K562 (cell line): ENCODE measurements around the gene MICAL2. TPM values are rescaled to one million over a fixed set of nuclear protein-coding genes. Genes with fewer than 3 reads are reported as not detected.

Experiments
- CBX3 ChIP-seq, 2 experiments: IDR thresholded peaks; 1 replicate in 1 of 2; 2 replicates in 1 of 2; pipeline ENCODE4 v1.6.1; 2012; ENCODE audit warnings: inconsistent platforms in 2 of 2, low read length in 2 of 2, borderline replicate concordance in 1 of 2, control low read depth in 1 of 2
- DMBX1 ChIP-seq: fragments of 250-450 bp; sonication (Bioruptor Pico); IDR thresholded peaks from 2 replicates; pipeline ENCODE4 v1.8.0; 2022; ENCODE audit warnings: inconsistent platforms, mild to moderate bottlenecking, moderate library complexity, borderline replicate concordance
- ELF1 ChIP-seq: fragments of 200-800 bp; sonication (Bioruptor generic); IDR thresholded peaks from 2 replicates; pipeline ENCODE4 v1.6.1; 2016; ENCODE audit warnings: missing genetic modification characterization, missing compliant biosample characterization
- ERF ChIP-seq: fragments of 450-650 bp; formaldehyde crosslinking; IDR thresholded peaks from 2 replicates; pipeline ENCODE4 v1.4.0; 2020; ENCODE audit warnings: mild to moderate bottlenecking, mixed read lengths
- HSF4 ChIP-seq: fragments of 250-450 bp; sonication (Bioruptor Pico); IDR thresholded peaks from 2 replicates; pipeline ENCODE4 v2.1.2; 2022; ENCODE audit warnings: mild to moderate bottlenecking, moderate library complexity, borderline replicate concordance
- NCOA6 ChIP-seq: fragments of 450-650 bp; IDR thresholded peaks from 2 replicates; pipeline ENCODE4 v1.6.1; 2017; ENCODE audit warnings: mild to moderate bottlenecking
- NFIX ChIP-seq: fragments of 250-450 bp; sonication (Bioruptor Pico); IDR thresholded peaks from 2 replicates; pipeline ENCODE4 v1.4.0; 2020; ENCODE audit warnings: low read depth, mild to moderate bottlenecking, moderate library complexity
- RBM22 ChIP-seq: fragments of 200-400 bp; formaldehyde crosslinking; IDR thresholded peaks from 2 replicates; pipeline ENCODE4 v1.6.1; 2018; ENCODE audit warnings: low read length, low read depth; ENCODE audit not compliant: poor library complexity, severe bottlenecking
- ZKSCAN1 ChIP-seq: fragments of 150-350 bp; IDR thresholded peaks from 2 replicates; pipeline ENCODE4 v1.6.1; 2016; ENCODE audit warnings: low read depth, low read length
- ZNF134 ChIP-seq: fragments of 250-450 bp; sonication (Bioruptor Pico); conservative IDR thresholded peaks from 2 replicates; pipeline ENCODE4 v1.4.0; 2020
- ZNF175 ChIP-seq: fragments of 200-800 bp; sonication (Bioruptor generic); IDR thresholded peaks from 2 replicates; pipeline ENCODE4 v1.6.1; 2016; ENCODE audit warnings: low read depth, mild to moderate bottlenecking, missing genetic modification characterization, missing compliant biosample characterization
- ZNF444 ChIP-seq: fragments of 250-450 bp; sonication (Bioruptor Pico); IDR thresholded peaks from 2 replicates; pipeline ENCODE4 v1.4.0; 2020; ENCODE audit warnings: mild to moderate bottlenecking, moderate library complexity
- polyA plus RNA-seq, 8 experiments: library from polyadenylated mRNA; depleted of rRNA in 4 of 8; stranded (reverse) in 5 of 8; unstranded in 3 of 8; fragments of >200 nt; fragmentation: Nextera tagmentation in 2 of 8; fragmentation: Illumina TruSeq in 1 of 8; extraction: Ambion mirVana in 2 of 8; extraction: Trizol in 1 of 8; gene quantifications; 2 replicates each; pipeline versions ENCODE4 v1.2.1 to v1.2.3, GENCODE V29; 2011 to 2014; ENCODE audit warnings: inconsistent platforms in 1 of 8, missing spikeins in 1 of 8
- total RNA-seq, 7 experiments: library from RNA; depleted of rRNA in 6 of 7; stranded (reverse); fragments of >200 nt in 6 of 7; fragmentation: Illumina TruSeq in 2 of 7; extraction: Trizol in 2 of 7; gene quantifications; 2 replicates each; pipeline versions ENCODE4 v1.2.1 to v1.2.3, GENCODE V29; 2011 to 2021; ENCODE audit warnings: low replicate concordance in 1 of 7
- TF ChIP-seq, protein P1 (sequence below): fragments of 250-450 bp; sonication (Bioruptor Pico); IDR thresholded peaks from 2 replicates; pipeline ENCODE4 v1.4.0; 2020; ENCODE audit warnings: mild to moderate bottlenecking, moderate library complexity
- TF ChIP-seq, protein P2 (sequence below): fragments of 250-450 bp; sonication (Bioruptor Pico); IDR thresholded peaks from 2 replicates; pipeline ENCODE4 v1.4.0; 2020
- TF ChIP-seq, protein P3 (sequence below): fragments of 450-650 bp; formaldehyde crosslinking; IDR thresholded peaks from 2 replicates; pipeline ENCODE4 v1.4.0; 2020; ENCODE audit warnings: mild to moderate bottlenecking, moderate library complexity
- TF ChIP-seq, protein P4 (sequence below): sonication (generic); formaldehyde crosslinking; IDR thresholded peaks from 2 replicates; pipeline ENCODE4 v1.8.0; 2022; ENCODE audit warnings: mild to moderate bottlenecking, missing genetic modification reagents

The MICAL2 gene
- total and polyA plus RNA-seq, 9 of the 15 experiments (the other 6 are each of a cell fraction or from before 2014, with no cell fraction given), result 4.7 to 64.2 (median 33.6) TPM

DNA sequence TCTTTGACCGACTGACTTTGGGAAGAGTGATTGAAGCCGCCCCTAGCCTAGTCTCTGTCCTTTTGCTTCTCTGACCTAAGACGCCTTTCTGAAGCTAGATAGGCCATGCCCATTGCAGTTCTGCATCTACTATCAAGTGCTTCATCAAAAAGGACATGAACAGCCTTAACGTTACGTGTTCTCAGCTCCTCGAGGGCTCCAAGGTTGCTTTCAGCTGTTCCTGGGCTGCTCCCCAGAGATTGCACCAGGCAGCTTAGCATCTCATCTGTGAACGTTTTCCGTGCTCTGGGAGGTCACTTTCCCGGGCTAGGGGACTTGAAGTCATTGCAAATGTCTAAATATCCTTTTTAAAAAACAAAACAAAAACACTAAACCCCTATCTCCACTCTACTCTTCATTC lies 13.9 kb downstream of the MICAL2 start (continued):
- TF ChIP-seq, protein P1, sequence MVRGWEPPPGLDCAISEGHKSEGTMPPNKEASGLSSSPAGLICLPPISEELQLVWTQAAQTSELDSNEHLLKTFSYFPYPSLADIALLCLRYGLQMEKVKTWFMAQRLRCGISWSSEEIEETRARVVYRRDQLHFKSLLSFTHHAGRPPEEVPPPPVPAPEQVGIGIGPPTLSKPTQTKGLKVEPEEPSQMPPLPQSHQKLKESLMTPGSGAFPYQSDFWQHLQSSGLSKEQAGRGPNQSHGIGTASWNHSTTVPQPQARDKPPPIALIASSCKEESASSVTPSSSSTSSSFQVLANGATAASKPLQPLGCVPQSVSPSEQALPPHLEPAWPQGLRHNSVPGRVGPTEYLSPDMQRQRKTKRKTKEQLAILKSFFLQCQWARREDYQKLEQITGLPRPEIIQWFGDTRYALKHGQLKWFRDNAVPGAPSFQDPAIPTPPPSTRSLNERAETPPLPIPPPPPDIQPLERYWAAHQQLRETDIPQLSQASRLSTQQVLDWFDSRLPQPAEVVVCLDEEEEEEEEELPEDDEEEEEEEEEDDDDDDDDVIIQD, result 0 out of 2 replicates have a peak, but pooled peaks have one; percentile 61
- TF ChIP-seq ERF (CRISPR knock-in tag) (0 out of 2 replicates have a peak, but pooled peaks have one; percentile 22), DMBX1 (CRISPR knock-in tag) (peak; percentile 40; the same call in 1 of the 2 replicates), ZNF134 (CRISPR knock-in tag) (peak; percentile 37; the same call in 1 of the 2 replicates), NFIX (no peak), RBM22 (no peak), CBX3 (IDR thresholded peaks at IDR 0.05; ENCODE audit: borderline replicate concordance in 1 of 2, low read length in 2 of 2) (no peak), ZNF444 (CRISPR knock-in tag) (no peak), ZKSCAN1 (no peak), NCOA6 (no peak), ELF1 (0 out of 2 replicates have a peak, but pooled peaks have one; percentile 23), HSF4 (CRISPR knock-in tag) (0 out of 2 replicates have a peak, but pooled peaks have one; percentile 9), ZNF175 (CRISPR knock-in tag) (peak; percentile 71; the same call in 1 of the 2 replicates)
- TF ChIP-seq, protein P2, sequence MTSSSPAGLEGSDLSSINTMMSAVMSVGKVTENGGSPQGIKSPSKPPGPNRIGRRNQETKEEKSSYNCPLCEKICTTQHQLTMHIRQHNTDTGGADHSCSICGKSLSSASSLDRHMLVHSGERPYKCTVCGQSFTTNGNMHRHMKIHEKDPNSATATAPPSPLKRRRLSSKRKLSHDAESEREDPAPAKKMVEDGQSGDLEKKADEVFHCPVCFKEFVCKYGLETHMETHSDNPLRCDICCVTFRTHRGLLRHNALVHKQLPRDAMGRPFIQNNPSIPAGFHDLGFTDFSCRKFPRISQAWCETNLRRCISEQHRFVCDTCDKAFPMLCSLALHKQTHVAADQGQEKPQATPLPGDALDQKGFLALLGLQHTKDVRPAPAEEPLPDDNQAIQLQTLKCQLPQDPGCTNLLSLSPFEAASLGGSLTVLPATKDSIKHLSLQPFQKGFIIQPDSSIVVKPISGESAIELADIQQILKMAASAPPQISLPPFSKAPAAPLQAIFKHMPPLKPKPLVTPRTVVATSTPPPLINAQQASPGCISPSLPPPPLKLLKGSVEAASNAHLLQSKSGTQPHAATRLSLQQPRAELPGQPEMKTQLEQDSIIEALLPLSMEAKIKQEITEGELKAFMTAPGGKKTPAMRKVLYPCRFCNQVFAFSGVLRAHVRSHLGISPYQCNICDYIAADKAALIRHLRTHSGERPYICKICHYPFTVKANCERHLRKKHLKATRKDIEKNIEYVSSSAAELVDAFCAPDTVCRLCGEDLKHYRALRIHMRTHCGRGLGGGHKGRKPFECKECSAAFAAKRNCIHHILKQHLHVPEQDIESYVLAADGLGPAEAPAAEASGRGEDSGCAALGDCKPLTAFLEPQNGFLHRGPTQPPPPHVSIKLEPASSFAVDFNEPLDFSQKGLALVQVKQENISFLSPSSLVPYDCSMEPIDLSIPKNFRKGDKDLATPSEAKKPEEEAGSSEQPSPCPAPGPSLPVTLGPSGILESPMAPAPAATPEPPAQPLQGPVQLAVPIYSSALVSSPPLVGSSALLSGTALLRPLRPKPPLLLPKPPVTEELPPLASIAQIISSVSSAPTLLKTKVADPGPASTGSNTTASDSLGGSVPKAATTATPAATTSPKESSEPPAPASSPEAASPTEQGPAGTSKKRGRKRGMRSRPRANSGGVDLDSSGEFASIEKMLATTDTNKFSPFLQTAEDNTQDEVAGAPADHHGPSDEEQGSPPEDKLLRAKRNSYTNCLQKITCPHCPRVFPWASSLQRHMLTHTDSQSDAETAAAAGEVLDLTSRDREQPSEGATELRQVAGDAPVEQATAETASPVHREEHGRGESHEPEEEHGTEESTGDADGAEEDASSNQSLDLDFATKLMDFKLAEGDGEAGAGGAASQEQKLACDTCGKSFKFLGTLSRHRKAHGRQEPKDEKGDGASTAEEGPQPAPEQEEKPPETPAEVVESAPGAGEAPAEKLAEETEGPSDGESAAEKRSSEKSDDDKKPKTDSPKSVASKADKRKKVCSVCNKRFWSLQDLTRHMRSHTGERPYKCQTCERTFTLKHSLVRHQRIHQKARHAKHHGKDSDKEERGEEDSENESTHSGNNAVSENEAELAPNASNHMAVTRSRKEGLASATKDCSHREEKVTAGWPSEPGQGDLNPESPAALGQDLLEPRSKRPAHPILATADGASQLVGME (CRISPR knock-in tag), result 0 out of 2 replicates have a peak, but pooled peaks have one; percentile 26
- TF ChIP-seq, protein P3, sequence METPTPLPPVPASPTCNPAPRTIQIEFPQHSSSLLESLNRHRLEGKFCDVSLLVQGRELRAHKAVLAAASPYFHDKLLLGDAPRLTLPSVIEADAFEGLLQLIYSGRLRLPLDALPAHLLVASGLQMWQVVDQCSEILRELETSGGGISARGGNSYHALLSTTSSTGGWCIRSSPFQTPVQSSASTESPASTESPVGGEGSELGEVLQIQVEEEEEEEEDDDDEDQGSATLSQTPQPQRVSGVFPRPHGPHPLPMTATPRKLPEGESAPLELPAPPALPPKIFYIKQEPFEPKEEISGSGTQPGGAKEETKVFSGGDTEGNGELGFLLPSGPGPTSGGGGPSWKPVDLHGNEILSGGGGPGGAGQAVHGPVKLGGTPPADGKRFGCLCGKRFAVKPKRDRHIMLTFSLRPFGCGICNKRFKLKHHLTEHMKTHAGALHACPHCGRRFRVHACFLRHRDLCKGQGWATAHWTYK (CRISPR knock-in tag), result peak; percentile 65
- TF ChIP-seq, protein P4, sequence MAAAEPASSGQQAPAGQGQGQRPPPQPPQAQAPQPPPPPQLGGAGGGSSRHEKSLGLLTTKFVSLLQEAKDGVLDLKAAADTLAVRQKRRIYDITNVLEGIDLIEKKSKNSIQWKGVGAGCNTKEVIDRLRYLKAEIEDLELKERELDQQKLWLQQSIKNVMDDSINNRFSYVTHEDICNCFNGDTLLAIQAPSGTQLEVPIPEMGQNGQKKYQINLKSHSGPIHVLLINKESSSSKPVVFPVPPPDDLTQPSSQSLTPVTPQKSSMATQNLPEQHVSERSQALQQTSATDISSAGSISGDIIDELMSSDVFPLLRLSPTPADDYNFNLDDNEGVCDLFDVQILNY (CRISPR knock-in tag), result no peak
